Left cardiac atrium (tissue), 4 donors: ENCODE measurements around the gene C3orf38. TPM values are rescaled to one million over a fixed set of nuclear protein-coding genes. Genes with fewer than 3 reads are reported as not detected.
"Not testable (repeated sequence)": the region's sequence is repeated elsewhere in the genome, so short reads cannot be mapped to it uniquely, and the experiment has no call there.

Source experiments
- ATAC-seq, 2 donors: fragments of 200-7000 bp; cut with Tn5 transposase; one replicate each; pipeline ENCODE4 v1.9.1; 2020; ENCODE audit warnings: mild to moderate bottlenecking in 2 of 2, moderate library complexity in 2 of 2
- DNase-seq: peaks from one replicate; pipeline ENCODE4 v3.0.0-alpha.2; 2020
- intact Hi-C, 2 donors: fragments of 100-400 bp; cut with DNase I; formaldehyde crosslinking; loops; one replicate each; pipeline versions ENCODE4 v1.14.1 to v1.15.1; 2022 to 2023
- long read RNA-seq: library from polyadenylated mRNA; unstranded; transcript quantifications from one replicate; pipeline ENCODE4 v2.0.0, GENCODE V29; 2021
- total RNA-seq, 2 donors: library from RNA; stranded (reverse); fragmentation: NEBNext Ultra II Directional; extraction: Animal tissue kit (Norgen Biotek cat#: 25700); gene quantifications; one replicate each; pipeline ENCODE4 v1.2.1, GENCODE V29; 2021
- donor health status: DM: no; HTN: yes; CAD: no.
- donor health status: DM: no; HTN: yes; CAD: no; lungs with severe emphysema.
- donor health status: DM: yes; HTN: yes; CAD: no.
- donor health status: Dilated cardiomyopathy.

The C3orf38 gene
- 10 to 100 TPM; 14.6 to 15.8 TPM for total RNA-seq
- long read RNA-seq, transcript C3orf38-201 (3 exons, 2,633 nt) = major isoform, 19 of 23 reads
- long read RNA-seq, partial matches to known transcripts = 0 of 23 reads
- long read RNA-seq, other reads (novel, unspliced or antisense) = 4 of 23 reads

GRCh38 chr3:88149509-88150362, at the start of gene C3orf38:
C3orf38 (plus strand) TSS chr3:88149959; CDS start chr3:88150053, 94 bp downstream.
- intact Hi-C loops = no loop called here
- ATAC-seq = peak; percentile 97 to 99
- peak; percentile 90 for DNase-seq

GRCh38 chr3:88101142-88101541, 48.6 kb upstream of the C3orf38 start:
- ATAC-seq (no peak), DNase-seq (no peak)
- intact Hi-C loops = no loop called here

GRCh38 chr3:88105325-88105724, 44.4 kb upstream of the C3orf38 start:
- ATAC-seq (peak in 1 of 2 donors; percentile 16), DNase-seq (no peak)
- intact Hi-C loops = no loop called here

GRCh38 chr3:88112289-88112688, 37.5 kb upstream of the C3orf38 start:
- no peak for ATAC-seq
- DNase-seq = no peak
- intact Hi-C loops = loop anchor here in 1 of 2 donors (5.0 kb wide), 2 partner anchors 55 to 760 kb away; partner anchors contain the start of genes CGGBP1 and ZNF654

GRCh38 chr3:88113311-88114162, 36.2 kb upstream of the C3orf38 start:
- intact Hi-C loops = loop anchor here in 1 of 2 donors (5.0 kb wide), 2 partner anchors 56 to 761 kb away; partner anchors contain the start of genes CGGBP1 and ZNF654

GRCh38 chr3:88114878-88115549, 34.7 kb upstream of the C3orf38 start:
- intact Hi-C loops = loop anchor here in 1 of 2 donors (5.0 kb wide), 2 partner anchors 58 to 763 kb away; partner anchors contain the start of genes CGGBP1 and ZNF654
- ATAC-seq = no peak
- DNase-seq = no peak

More at GRCh38 chr3:88113311-88114162, 36.2 kb upstream of the C3orf38 start:
- DNase-seq (peak; percentile 23), ATAC-seq (peak; percentile 86 to 90)

- ATAC-seq (no peak), DNase-seq (no peak)
- intact Hi-C loops = no loop called here
Observed at GRCh38 chr3:88117683-88118082, 32.1 kb upstream of the C3orf38 start.

- ATAC-seq, DNase-seq, intact Hi-C loops: not testable (repeated sequence)
Observed at GRCh38 chr3:88118603-88119002, 31.2 kb upstream of the C3orf38 start.

- intact Hi-C loops = no loop called here
- ATAC-seq (no peak), DNase-seq (no peak)
Observed at GRCh38 chr3:88123526-88123925, 26.2 kb upstream of the C3orf38 start.

GRCh38 chr3:88131695-88132094, 18.1 kb upstream of the C3orf38 start:
- DNase-seq = no peak
- no peak for ATAC-seq
- intact Hi-C loops = no loop called here

- intact Hi-C loops = no loop called here
- no peak for ATAC-seq
- no peak for DNase-seq
Observed at GRCh38 chr3:88132894-88133293, 16.9 kb upstream of the C3orf38 start.

- no peak for DNase-seq
- no peak for ATAC-seq
- intact Hi-C loops = no loop called here
Observed at GRCh38 chr3:88133711-88134263, 16.0 kb upstream of the C3orf38 start.

- DNase-seq (no peak), ATAC-seq (no peak)
- intact Hi-C loops = no loop called here
Observed at GRCh38 chr3:88137836-88138235, 11.9 kb upstream of the C3orf38 start.

- no peak for ATAC-seq
- no peak for DNase-seq
- intact Hi-C loops = no loop called here
Observed at GRCh38 chr3:88141458-88142083, 8.2 kb upstream of the C3orf38 start.

GRCh38 chr3:88142094-88142624, 7.6 kb upstream of the C3orf38 start:
- DNase-seq (no peak), ATAC-seq (no peak)
- intact Hi-C loops = no loop called here

GRCh38 chr3:88147261-88147660, 2.5 kb upstream of the C3orf38 start:
- ATAC-seq (no peak), DNase-seq (no peak)
- intact Hi-C loops = no loop called here

GRCh38 chr3:88148651-88149050, 1.1 kb upstream of the C3orf38 start:
- intact Hi-C loops = no loop called here
- DNase-seq (no peak), ATAC-seq (no peak)

GRCh38 chr3:88149101-88149508, 654 bp upstream of the C3orf38 start:
- ATAC-seq (peak; percentile 5 to 15), DNase-seq (no peak)
- intact Hi-C loops = no loop called here
